GM18909 (cell line): Measurements from ENCODE around the gene COL19A1.
"Not testable (repeated sequence)": the region's sequence is repeated elsewhere in the genome, so short reads cannot be mapped to it uniquely, and the experiment has no call there.

Experiments
- ATAC-seq: cut with Tn5 transposase; IDR thresholded peaks from one replicate; pipeline ENCODE4 v1.9.1; 2021; ENCODE audit warnings: mild to moderate bottlenecking; ENCODE audit not compliant: unreplicated experiment, poor library complexity

The COL19A1 gene

GRCh38 chr6:69865126-69865525 is 1.2 kb upstream of the COL19A1 start:
- no peak for ATAC-seq

DNA sequence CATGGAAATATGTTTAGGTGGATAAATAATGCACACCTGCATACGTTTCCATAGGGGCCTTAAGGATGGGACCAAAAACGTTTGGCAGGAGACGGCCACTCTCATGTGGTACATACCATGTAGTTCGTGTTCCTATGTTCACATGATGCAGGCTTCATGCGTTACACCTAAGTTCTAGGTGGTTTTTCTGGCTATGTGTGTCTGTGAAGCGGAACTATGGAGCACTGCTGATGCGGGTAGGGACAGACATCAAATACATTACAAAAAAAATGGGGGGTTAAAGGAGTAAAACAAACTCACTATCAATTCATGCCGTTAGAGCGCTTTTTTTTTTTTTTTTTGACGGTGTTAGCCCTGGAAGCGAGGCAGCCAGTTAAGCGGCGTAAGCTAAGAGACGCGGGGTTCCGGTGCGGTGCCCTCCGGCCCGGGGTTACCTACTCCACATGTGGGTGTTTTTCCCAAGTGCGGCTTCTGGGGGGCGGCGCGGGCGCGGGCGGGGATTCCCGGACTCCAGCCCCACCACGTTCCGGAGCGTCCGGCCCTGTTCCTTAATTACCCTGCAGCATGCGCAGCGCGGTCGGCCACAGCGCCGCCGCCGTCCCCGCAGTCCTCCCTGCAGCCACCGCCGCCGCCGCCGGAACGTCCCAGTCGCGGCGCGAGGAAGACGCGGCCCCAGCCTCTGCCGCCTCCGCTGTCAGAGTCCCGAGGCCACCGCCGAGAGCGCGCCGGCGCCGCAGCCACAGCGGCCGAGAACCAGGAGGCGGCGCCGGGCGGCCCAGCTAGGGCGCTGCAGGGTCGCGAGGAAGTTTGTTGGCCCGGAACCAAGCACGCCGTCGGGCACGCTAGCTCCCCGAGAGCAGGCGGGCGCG is 648 bp downstream of the COL19A1 start:
- peak; percentile 56 for ATAC-seq

- no peak for ATAC-seq
Measured at GRCh38 chr6:69867639-69867976, 1.3 kb downstream of the COL19A1 start.

- no peak for ATAC-seq
Measured at GRCh38 chr6:69868252-69868804, 2.0 kb downstream of the COL19A1 start.

DNA sequence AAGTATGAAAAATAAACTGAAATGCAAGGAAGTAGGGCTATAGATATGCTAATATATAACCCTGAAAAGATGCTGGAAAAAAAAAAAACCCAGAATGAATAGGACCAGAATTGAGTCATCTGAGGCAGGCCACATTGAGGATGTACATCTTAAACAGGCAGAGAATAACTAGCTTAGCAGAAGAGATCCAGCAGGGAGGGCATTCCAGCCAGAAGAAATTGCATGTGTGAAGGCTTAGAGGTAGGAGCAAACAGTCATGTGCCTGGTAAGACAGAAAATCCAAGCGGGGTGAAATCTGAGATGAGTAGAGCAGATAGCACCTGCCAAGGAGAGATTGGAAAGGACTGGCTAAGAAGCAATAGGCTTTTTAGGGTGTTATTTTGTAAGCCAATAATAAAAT is 2.6 kb downstream of the COL19A1 start:
- no peak for ATAC-seq

GRCh38 chr6:69871107-69871506 is 4.8 kb downstream of the COL19A1 start:
- ATAC-seq, result no peak

DNA sequence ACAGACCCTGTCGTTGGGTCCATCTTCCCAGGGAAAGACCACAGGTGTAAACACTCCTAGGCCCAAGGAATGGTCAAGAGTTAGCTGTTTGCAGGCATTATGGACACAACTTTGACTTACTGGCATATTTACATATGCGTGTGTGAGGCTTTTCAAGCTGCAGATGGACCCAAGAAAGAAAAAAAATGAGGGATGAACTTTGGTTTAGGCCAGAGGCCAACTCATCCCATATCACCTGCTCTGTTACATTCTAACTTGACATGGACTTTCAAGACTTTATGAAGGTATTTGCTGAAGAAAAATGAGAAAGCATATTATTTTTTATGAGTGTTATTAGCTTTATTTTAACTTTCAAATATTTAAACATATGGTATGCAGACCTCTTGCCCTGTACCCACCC is 6.9 kb downstream of the COL19A1 start:
- no peak for ATAC-seq

- no peak for ATAC-seq
Measured at GRCh38 chr6:69875715-69876114, 9.4 kb downstream of the COL19A1 start.

DNA sequence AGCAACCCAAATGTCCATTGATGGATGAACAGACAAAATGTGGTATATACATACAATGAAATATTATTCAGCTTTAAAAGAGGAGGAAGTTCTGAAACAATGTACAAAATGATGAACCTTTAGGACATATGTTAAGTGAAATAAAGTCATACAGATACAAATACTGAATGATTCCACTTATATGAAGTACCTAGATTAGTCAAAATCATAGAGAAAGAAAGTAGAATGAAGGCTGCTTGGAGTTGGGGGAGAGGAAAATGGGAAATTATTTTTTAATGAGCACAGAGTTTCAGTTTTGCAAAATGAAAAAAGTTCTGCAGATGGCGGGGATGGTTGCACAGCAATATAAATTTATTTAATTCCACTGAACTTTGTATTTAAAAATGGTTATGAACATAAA is 12.4 kb downstream of the COL19A1 start:
- no peak for ATAC-seq

DNA sequence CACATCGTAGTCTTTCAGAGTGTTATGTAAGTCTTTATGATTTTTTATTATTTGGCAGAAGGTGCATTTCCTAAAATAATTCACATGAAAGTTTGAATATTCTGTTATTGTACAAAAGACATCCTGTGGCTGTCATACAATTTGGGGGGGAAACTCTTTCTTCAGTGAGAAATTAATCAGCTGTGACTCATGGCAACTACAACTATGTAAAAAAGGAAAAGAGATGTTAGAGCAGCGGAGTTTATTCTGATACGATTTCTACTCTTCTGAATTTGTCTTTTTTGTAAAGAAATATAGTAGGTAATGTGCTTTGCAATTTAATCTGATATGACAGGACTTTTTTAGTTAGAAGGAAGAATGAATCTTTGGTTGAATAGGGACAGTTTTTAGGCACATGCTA is 14.2 kb downstream of the COL19A1 start:
- no peak for ATAC-seq

DNA sequence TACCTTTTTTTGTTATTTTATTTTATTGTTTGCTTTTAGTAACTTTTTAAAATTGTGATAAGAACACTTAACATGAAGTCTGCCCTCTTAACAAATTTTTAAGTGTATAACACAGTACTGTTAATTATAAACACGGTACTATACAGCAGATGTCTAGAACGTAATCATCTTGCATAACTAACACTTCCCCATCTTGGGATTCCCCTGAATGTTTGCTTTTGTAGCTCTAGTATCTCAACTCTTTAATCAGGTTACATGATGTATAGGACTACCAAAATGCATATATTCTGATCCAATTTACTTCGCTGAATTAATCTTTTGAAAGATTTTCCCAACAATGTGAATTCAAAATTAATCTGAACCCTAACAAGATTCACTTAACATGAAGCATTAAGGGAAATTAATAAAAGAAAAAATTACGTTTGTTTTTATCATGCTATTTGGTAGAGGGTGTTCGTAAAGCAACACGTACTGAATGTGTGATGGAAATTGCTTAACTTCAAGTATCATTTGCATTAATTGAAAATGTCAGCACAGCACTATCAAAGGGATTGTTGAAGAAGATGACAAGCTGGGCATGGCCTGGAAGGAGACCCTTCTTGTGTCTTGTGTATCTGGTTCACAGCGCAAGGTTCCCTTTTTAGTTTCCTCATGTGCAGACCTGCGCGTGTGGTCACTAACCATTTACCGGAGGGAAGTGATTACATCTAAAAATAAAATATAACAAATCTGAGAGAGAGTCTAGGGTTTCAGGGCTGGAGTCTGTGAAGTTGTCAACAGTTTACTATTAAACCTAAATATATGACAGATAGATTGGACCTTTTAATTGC is 15.2 kb downstream of the COL19A1 start:
- ATAC-seq, result peak; percentile 92

GRCh38 chr6:69883551-69883950 is 17.2 kb downstream of the COL19A1 start:
- no peak for ATAC-seq

GRCh38 chr6:69884231-69884630 is 17.9 kb downstream of the COL19A1 start:
- ATAC-seq, result no peak

DNA sequence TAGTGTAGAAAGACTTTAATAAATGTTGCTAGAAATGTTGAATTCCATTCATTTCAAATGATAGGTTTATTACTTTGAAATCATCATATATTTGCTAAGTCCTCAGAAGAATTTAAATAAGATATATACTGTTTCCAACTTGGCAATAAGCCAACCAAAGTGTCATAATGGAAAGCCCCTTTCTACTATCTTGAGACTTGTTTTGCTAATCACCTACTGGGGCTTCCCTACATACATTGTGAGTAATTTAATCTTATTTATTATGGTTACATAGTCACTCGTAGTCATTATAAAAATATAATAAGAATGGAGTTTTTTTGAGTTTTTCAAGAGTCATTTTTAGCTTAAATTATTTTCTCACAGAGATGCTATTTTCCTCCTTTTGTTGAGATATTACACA is 20.7 kb downstream of the COL19A1 start:
- peak; percentile 55 for ATAC-seq

DNA sequence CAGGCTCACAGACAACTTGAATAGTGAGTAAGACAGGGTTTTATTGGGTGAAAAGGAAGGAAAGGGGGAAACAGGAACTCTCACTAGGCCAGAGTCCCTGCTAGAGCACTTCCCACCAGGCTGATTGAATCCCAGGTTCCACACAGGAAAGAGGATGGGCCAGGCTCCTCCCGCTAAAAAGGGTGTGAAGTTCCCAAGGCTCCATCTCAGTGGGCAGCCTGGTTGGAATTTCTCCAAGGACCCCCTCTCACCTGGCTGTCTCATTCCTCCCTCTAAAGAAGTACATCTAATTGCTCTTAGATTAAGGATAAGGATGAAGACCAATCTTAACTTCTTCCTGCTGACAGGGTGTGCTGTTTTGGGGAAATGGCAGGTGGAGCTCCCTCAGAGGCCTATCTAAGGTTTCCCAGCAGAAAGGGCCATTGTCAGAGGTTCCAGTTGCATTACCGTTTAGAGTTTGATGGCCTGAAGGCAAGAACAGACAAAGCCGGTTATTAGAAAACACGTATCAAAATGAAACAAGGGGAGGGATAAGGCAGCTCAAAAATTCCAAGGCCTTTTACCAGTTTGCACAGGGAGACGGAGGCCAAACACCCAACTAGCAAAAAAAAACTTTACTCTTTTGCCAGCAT is 21.5 kb downstream of the COL19A1 start:
- ATAC-seq, result no peak

DNA sequence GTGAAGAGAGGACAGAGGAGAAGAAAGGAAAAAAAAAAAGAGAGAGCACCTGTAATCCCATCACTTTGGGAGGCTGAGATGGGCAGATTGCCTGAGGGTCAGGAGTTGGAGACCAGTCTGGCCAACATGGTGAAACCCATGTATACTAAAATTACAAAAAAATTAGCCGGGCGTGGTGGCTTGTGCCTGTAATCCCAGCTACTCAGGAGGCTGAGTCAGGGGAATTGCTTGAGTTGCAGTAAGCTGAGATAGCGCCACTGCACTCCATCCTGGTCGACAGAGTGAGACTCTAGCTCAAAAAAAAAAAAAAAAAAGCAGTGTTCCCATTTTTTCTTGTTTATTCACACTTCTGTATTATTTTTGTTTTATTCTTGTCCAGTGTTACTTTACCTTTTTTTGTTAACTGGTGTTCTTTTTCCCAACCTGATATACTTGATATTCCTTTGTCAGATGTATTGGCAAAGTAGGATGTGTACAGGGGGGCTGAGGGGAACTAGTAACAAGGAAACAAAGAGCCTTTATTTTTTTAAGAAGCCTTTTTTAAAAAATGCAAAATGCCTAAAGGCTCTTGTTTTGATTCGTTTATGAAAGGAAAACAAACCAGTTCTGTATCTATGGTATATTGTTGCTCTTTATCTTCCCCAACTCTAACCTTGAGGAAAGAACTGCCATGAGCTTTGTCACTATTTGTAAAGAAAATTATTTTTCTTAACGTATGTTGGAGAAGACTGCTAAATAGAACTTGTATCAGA is 22.3 kb downstream of the COL19A1 start:
- no peak for ATAC-seq

DNA sequence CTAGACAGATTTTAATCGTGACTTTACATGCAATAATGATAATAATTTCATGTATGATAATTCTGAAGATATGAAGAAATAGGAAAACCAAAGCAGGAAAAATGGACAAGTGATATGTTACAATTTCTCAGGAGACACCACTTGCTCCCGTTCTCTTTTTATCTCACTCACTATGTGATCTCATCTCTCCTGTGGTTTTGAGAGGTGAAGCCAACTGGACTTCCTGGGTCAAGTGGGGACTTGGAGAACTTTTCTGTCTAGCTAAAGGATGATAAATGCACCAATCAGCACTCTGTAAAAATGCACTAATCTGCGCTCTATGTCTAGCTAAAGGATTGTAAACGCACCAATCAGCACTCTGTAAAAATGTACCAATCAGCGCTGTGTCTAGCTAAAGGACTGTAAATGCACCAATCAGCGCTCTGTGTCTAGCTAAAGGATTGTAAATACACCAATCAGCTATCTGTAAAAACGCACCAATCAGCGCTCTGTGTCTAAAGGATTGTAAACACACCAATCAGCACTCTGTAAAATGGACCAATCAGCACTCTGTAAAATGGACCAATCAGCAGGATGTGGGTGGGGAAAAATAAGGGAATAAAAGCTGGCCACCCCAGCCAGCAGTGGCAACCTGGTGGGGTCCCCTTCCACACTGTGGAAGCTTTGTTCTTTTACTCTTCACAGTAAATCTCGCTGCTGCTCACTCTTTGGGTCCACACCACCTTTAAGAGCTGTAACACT is 23.0 kb downstream of the COL19A1 start:
- not testable (repeated sequence) for ATAC-seq

GRCh38 chr6:69892561-69892960 is 26.2 kb downstream of the COL19A1 start:
- not testable (repeated sequence) for ATAC-seq

DNA sequence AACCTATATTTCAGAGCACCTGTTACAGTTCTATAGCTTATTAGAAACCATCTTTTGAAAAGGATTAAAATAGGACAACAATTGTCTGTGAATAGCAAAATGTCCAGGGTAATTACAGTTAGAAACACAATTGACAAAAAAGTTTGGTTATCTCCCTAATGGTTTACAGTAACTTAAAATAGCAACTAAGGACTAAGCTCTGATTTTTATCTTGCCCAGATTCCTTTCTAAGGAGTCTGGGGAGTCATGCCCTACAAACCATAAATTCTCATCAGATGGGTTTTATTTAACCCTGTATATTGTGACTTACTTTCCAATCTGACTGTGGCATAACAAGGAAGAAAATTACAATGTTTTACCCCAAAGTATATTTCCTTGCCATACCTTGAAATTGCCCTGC is 26.9 kb downstream of the COL19A1 start:
- ATAC-seq, result not testable (repeated sequence)
